Spleen (tissue), 11 donors: ENCODE data around the gene ATP8A2. TPM values are rescaled to one million over a fixed set of nuclear protein-coding genes. Genes with fewer than 3 reads are reported as not detected.
"Not testable (repeated sequence)": the region's sequence is repeated elsewhere in the genome, so short reads cannot be mapped to it uniquely, and the experiment has no call there.

Experiments
- DNase-seq: peaks from one replicate; pipeline ENCODE4 v3.0.0-alpha.2; 2020
- H3K27ac ChIP-seq, 8 donors: fragments of 200-600 bp; sonication (generic) in 7 of 8; 1 replicate in 4 of 8; 2 replicates in 4 of 8; pipeline versions ENCODE4 v1.5.0 to v1.8.0; 2016 to 2021; ENCODE audit warnings: inconsistent platforms in 4 of 8, mild to moderate bottlenecking in 4 of 8, moderate library complexity in 1 of 8
- H3K27me3 ChIP-seq, 7 donors: fragments of 200-600 bp; sonication (generic) in 6 of 7; replicated peaks in 1 of 7; 1 replicate in 4 of 7; 2 replicates in 3 of 7; pipeline versions ENCODE4 v1.5.0 to v1.8.0; 2016 to 2021; ENCODE audit warnings: inconsistent platforms in 3 of 7, mild to moderate bottlenecking in 1 of 7
- H3K36me3 ChIP-seq, 6 donors: fragments of 200-600 bp; sonication (generic) in 5 of 6; 1 replicate in 4 of 6; 2 replicates in 2 of 6; pipeline versions ENCODE4 v1.5.0 to v1.8.0; 2016 to 2021; ENCODE audit warnings: inconsistent platforms in 2 of 6
- H3K4me1 ChIP-seq, 6 donors: fragments of 200-600 bp; sonication (generic) in 5 of 6; 1 replicate in 3 of 6; 2 replicates in 3 of 6; pipeline versions ENCODE4 v1.5.0 to v1.8.0; 2016 to 2021; ENCODE audit warnings: inconsistent platforms in 3 of 6
- H3K4me3 ChIP-seq, 8 donors: fragments of 200-600 bp; sonication (generic) in 7 of 8; 1 replicate in 4 of 8; 2 replicates in 4 of 8; pipeline versions ENCODE4 v1.5.0 to v1.8.0; 2016 to 2021; ENCODE audit warnings: inconsistent platforms in 4 of 8, mild to moderate bottlenecking in 4 of 8, moderate library complexity in 2 of 8
- H3K9me3 ChIP-seq, 8 donors: fragments of 200-600 bp; sonication (generic) in 7 of 8; 1 replicate in 4 of 8; 2 replicates in 4 of 8; pipeline versions ENCODE4 v1.5.0 to v1.8.0; 2016 to 2021; ENCODE audit warnings: inconsistent platforms in 4 of 8
- CTCF ChIP-seq, 11 experiments: fragments of 200-600 bp in 7 of 11; fragments of 450-650 bp in 4 of 11; sonication (generic) in 4 of 11; IDR thresholded peaks in 8 of 11; conservative IDR thresholded peaks in 3 of 11; 1 replicate in 7 of 11; 2 replicates in 4 of 11; pipeline versions ENCODE4 v1.4.0 to v1.8.0; 2016 to 2021; ENCODE audit warnings: antibody characterized with exemption in 11 of 11, inconsistent platforms in 4 of 11, mild to moderate bottlenecking in 1 of 11
- POLR2A ChIP-seq, 3 donors: fragments of 450-650 bp; IDR thresholded peaks; one replicate each; pipeline ENCODE4 v1.5.1; 2017; ENCODE audit warnings: antibody characterized with exemption in 3 of 3, mild to moderate bottlenecking in 1 of 3
- POLR2AphosphoS5 ChIP-seq, 3 donors: sonication (generic); formaldehyde crosslinking; IDR thresholded peaks; one replicate each; pipeline ENCODE4 v1.5.1; 2017; ENCODE audit warnings: antibody characterized with exemption in 3 of 3
- WGBS, 5 donors: extraction: QIAGEN DNeasy Blood & Tissue Kit in 3 of 5; methylation state at CpG; one replicate each; pipeline versions ENCODE4 v1.1.5 to v1.1.7; 2013 to 2018; 5-methylcytosine and 5-hydroxymethylcytosine counted together
- intact Hi-C: fragments of 100-400 bp; cut with DNase I; formaldehyde crosslinking; loops from one replicate; pipeline ENCODE4 v1.15.0; 2023; ENCODE audit warnings: low total_unique reads
- polyA plus RNA-seq, 3 donors: library from polyadenylated mRNA; stranded (reverse); fragments of 200-250 nt; gene quantifications; one replicate each; pipeline ENCODE4 v1.2.1, GENCODE V29; 2013
- total RNA-seq, 7 donors: library from RNA; depleted of rRNA in 3 of 7; stranded (reverse); fragments of >200 nt in 3 of 7; fragmentation: NEBNext Ultra II Directional in 4 of 7; extraction: Animal tissue kit (Norgen Biotek cat#: 25700) in 4 of 7; gene quantifications; one replicate each; pipeline versions ENCODE4 v1.1.0 to v1.2.1, GENCODE V29; 2016 to 2021
- donor health status: healthy with polysubstance abuse.
- donor health status: DM: no; HTN: no; CAD: no; lungs with moderate emphysema.
- donor health status: DM: no; HTN: no; CAD: no.
- donor health status: Bipolar disorder and iron deficiency.
- donor health status: healthy.
- donor health status: DM: no; HTN: no; CAD: no.
- donor health status: DM: yes; HTN: yes; CAD: no.

ATP8A2 gene
- total and polyA plus RNA-seq, 10 donors = 0.09 to 0.46 (median 0.25) TPM

- Histone ChIP-seq H3K4me1 (no peaks in the 10 kb centered on the region), H3K36me3 (no peaks in the 10 kb centered on the region), H3K9me3 (no peaks in the 10 kb centered on the region), H3K27me3 (peaks cover 0 to 24% (median 5%) of the 10 kb centered on the region in 7 donors), H3K27ac (no peak overlapping the region), H3K4me3 (no peak overlapping the region)
- TF ChIP-seq POLR2A (IDR thresholded peaks at IDR 0.05) (no peak), POLR2AphosphoS5 (IDR thresholded peaks at IDR 0.05) (no peak), CTCF (IDR thresholded peaks at IDR 0.05 in 8 of 11, conservative IDR thresholded peaks at IDR 0.05 in 3 of 11) (no peak)
- intact Hi-C loops = no loop called here
- 22 to 32% (median 28%) methylated on average over 3 of the region's 3 CpGs for WGBS, 5 donors
- DNase-seq = no peak
Measured at GRCh38 chr13:25352230-25352629, 19.5 kb upstream of the ATP8A2 start.

- Histone ChIP-seq H3K4me1 (no peaks in the 10 kb centered on the region), H3K4me3 (no peak overlapping the region), H3K9me3 (no peaks in the 10 kb centered on the region), H3K27me3 (peaks cover 0 to 24% (median 5%) of the 10 kb centered on the region in 7 donors), H3K27ac (no peak overlapping the region), H3K36me3 (no peaks in the 10 kb centered on the region)
- intact Hi-C loops = no loop called here
- WGBS, 5 donors = 68 to 85% (median 79%) methylated on average over 4 of the region's 4 CpGs
- TF ChIP-seq CTCF (IDR thresholded peaks at IDR 0.05 in 8 of 11, conservative IDR thresholded peaks at IDR 0.05 in 3 of 11) (no peak), POLR2AphosphoS5 (IDR thresholded peaks at IDR 0.05) (no peak), POLR2A (IDR thresholded peaks at IDR 0.05) (no peak)
- DNase-seq = no peak
Measured at GRCh38 chr13:25352806-25353205, 19.0 kb upstream of the ATP8A2 start.

GRCh38 chr13:25353344-25353743 is 18.4 kb upstream of the ATP8A2 start:
- no peak for DNase-seq
- H3K9me3 ChIP-seq = no peaks in the 10 kb centered on the region
- TF ChIP-seq POLR2A (IDR thresholded peaks at IDR 0.05) (no peak), CTCF (IDR thresholded peaks at IDR 0.05 in 8 of 11, conservative IDR thresholded peaks at IDR 0.05 in 3 of 11) (no peak), POLR2AphosphoS5 (IDR thresholded peaks at IDR 0.05) (no peak)
- H3K4me1 ChIP-seq = no peaks in the 10 kb centered on the region
- intact Hi-C loops = no loop called here
- no peak overlapping the region for H3K27ac ChIP-seq
- H3K4me3 ChIP-seq = no peak overlapping the region
- peaks cover 0 to 24% (median 5%) of the 10 kb centered on the region in 7 donors for H3K27me3 ChIP-seq
- no peaks in the 10 kb centered on the region for H3K36me3 ChIP-seq
- WGBS, 5 donors = 87 to 98% (median 93%) methylated on average over 4 of the region's 4 CpGs

- WGBS, 5 donors = 83 to 93% (median 93%) methylated on average over 6 of the region's 6 CpGs
- DNase-seq = no peak
- intact Hi-C loops = no loop called here
- Histone ChIP-seq H3K27ac (no peak overlapping the region), H3K9me3 (peaks cover 0 to 3% (median 0%) of the 10 kb centered on the region in 8 donors), H3K4me3 (no peak overlapping the region), H3K36me3 (no peaks in the 10 kb centered on the region), H3K27me3 (peaks cover 0 to 24% (median 5%) of the 10 kb centered on the region in 7 donors), H3K4me1 (no peaks in the 10 kb centered on the region)
- TF ChIP-seq CTCF (IDR thresholded peaks at IDR 0.05 in 8 of 11, conservative IDR thresholded peaks at IDR 0.05 in 3 of 11) (no peak), POLR2A (IDR thresholded peaks at IDR 0.05) (no peak), POLR2AphosphoS5 (IDR thresholded peaks at IDR 0.05) (no peak)
Measured at GRCh38 chr13:25354377-25354776, 17.4 kb upstream of the ATP8A2 start.

- H3K36me3 ChIP-seq, H3K4me1 ChIP-seq, intact Hi-C loops, H3K27ac ChIP-seq, DNase-seq, H3K4me3 ChIP-seq, H3K27me3 ChIP-seq, H3K9me3 ChIP-seq: not testable (repeated sequence)
- WGBS, 5 donors = 89 to 95% (median 92%) methylated on average over 6 of the region's 6 CpGs
Measured at GRCh38 chr13:25360443-25360842, 11.3 kb upstream of the ATP8A2 start.
